ENCODE results near the gene POLR3GL. TPM values are rescaled to one million over a fixed set of nuclear protein-coding genes. Genes with fewer than 3 reads are reported as not detected.
A peak's percentile ranks its signal among the peaks of the same experiment; 100 is the strongest.

Gene POLR3GL
- total and polyA plus RNA-seq, 10 of the 15 experiments (the other 5 are each of a cell fraction or from before 2014, with no cell fraction given), result 12.8 to 47.0 (median 26.6) TPM

DNA sequence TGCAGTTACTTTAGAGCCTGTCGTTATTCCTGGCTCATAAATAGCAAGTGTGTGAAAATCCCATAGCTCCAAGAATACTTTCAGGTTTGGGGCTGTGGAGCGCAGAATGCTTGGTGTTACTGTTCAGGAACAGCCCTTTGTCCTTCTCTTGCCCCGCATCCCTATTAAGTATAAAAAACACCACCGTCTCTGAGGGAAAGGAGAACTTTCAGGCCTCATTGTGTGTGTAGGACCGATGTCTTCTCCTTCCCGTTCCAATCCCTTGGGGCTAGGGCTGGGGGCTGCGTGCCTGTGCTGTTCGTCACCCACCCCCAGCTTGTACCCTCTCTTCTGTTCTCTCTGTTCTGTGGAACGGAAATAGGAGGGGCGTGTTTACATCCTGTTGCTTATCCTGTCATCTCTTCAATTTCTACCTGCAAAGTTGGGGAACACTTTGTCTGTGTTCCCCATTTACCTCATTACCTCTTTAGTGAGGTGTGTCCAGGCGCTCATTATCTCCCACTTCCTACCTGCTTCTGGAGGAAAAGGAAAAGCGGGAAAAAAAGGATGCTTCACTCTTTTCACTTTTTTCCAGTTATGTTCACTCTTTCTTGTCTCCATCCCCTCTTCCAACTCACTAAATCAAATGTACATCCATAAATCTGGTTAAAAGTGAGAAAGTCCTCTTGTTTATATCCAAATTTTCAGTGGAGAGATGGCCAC, 32.7 kb downstream of the POLR3GL start (continued):
- 0 out of 2 replicates have a peak, but pooled peaks have one; percentile 56 for TF ChIP-seq POLR2A (IDR thresholded peaks at IDR 0.05; ENCODE audit: low read depth, low read length)
- TF ChIP-seq IRF4 (IDR thresholded peaks at IDR 0.05; ENCODE audit: low read depth, low read length), result no peak
- no peak for TF ChIP-seq SMAD1 (IDR thresholded peaks at IDR 0.05; ENCODE audit: low read depth, partially characterized antibody)
- TF ChIP-seq IKZF2 (IDR thresholded peaks at IDR 0.05), result peak; percentile 4 to 67; a peak in 3 of 4 replicates
- TF ChIP-seq, protein P1, sequence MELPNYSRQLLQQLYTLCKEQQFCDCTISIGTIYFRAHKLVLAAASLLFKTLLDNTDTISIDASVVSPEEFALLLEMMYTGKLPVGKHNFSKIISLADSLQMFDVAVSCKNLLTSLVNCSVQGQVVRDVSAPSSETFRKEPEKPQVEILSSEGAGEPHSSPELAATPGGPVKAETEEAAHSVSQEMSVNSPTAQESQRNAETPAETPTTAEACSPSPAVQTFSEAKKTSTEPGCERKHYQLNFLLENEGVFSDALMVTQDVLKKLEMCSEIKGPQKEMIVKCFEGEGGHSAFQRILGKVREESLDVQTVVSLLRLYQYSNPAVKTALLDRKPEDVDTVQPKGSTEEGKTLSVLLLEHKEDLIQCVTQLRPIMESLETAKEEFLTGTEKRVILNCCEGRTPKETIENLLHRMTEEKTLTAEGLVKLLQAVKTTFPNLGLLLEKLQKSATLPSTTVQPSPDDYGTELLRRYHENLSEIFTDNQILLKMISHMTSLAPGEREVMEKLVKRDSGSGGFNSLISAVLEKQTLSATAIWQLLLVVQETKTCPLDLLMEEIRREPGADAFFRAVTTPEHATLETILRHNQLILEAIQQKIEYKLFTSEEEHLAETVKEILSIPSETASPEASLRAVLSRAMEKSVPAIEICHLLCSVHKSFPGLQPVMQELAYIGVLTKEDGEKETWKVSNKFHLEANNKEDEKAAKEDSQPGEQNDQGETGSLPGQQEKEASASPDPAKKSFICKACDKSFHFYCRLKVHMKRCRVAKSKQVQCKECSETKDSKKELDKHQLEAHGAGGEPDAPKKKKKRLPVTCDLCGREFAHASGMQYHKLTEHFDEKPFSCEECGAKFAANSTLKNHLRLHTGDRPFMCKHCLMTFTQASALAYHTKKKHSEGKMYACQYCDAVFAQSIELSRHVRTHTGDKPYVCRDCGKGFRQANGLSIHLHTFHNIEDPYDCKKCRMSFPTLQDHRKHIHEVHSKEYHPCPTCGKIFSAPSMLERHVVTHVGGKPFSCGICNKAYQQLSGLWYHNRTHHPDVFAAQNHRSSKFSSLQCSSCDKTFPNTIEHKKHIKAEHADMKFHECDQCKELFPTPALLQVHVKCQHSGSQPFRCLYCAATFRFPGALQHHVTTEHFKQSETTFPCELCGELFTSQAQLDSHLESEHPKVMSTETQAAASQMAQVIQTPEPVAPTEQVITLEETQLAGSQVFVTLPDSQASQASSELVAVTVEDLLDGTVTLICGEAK (IDR thresholded peaks at IDR 0.05; ENCODE audit: borderline replicate concordance), result no peak
- TF ChIP-seq NFIC (IDR thresholded peaks at IDR 0.05; ENCODE audit: low read depth, low read length), result peak; percentile 50; the same call in 1 of the 2 replicates
- peak; percentile 81 for TF ChIP-seq SMAD5 (IDR thresholded peaks at IDR 0.05; ENCODE audit: low read depth)
- TF ChIP-seq EZH2 (IDR thresholded peaks at IDR 0.05; ENCODE audit: borderline replicate concordance, control insufficient read depth, low read depth, low read length), result no peak
- no peak for TF ChIP-seq TBL1XR1 (IDR thresholded peaks at IDR 0.05; ENCODE audit: low read depth, low read length)
- peak; percentile 83 for TF ChIP-seq TAF1 (IDR thresholded peaks at IDR 0.05; ENCODE audit: borderline replicate concordance, low read depth, low read length)
- TF ChIP-seq, protein P2, sequence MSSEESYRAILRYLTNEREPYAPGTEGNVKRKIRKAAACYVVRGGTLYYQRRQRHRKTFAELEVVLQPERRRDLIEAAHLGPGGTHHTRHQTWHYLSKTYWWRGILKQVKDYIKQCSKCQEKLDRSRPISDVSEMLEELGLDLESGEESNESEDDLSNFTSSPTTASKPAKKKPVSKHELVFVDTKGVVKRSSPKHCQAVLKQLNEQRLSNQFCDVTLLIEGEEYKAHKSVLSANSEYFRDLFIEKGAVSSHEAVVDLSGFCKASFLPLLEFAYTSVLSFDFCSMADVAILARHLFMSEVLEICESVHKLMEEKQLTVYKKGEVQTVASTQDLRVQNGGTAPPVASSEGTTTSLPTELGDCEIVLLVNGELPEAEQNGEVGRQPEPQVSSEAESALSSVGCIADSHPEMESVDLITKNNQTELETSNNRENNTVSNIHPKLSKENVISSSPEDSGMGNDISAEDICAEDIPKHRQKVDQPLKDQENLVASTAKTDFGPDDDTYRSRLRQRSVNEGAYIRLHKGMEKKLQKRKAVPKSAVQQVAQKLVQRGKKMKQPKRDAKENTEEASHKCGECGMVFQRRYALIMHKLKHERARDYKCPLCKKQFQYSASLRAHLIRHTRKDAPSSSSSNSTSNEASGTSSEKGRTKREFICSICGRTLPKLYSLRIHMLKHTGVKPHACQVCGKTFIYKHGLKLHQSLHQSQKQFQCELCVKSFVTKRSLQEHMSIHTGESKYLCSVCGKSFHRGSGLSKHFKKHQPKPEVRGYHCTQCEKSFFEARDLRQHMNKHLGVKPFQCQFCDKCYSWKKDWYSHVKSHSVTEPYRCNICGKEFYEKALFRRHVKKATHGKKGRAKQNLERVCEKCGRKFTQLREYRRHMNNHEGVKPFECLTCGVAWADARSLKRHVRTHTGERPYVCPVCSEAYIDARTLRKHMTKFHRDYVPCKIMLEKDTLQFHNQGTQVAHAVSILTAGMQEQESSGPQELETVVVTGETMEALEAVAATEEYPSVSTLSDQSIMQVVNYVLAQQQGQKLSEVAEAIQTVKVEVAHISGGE (CRISPR knock-in tag; IDR thresholded peaks at IDR 0.05), result no peak
- no peak for TF ChIP-seq MYB (IDR thresholded peaks at IDR 0.05; ENCODE audit: borderline replicate concordance, low read depth, low read length)
- TF ChIP-seq, protein P3, sequence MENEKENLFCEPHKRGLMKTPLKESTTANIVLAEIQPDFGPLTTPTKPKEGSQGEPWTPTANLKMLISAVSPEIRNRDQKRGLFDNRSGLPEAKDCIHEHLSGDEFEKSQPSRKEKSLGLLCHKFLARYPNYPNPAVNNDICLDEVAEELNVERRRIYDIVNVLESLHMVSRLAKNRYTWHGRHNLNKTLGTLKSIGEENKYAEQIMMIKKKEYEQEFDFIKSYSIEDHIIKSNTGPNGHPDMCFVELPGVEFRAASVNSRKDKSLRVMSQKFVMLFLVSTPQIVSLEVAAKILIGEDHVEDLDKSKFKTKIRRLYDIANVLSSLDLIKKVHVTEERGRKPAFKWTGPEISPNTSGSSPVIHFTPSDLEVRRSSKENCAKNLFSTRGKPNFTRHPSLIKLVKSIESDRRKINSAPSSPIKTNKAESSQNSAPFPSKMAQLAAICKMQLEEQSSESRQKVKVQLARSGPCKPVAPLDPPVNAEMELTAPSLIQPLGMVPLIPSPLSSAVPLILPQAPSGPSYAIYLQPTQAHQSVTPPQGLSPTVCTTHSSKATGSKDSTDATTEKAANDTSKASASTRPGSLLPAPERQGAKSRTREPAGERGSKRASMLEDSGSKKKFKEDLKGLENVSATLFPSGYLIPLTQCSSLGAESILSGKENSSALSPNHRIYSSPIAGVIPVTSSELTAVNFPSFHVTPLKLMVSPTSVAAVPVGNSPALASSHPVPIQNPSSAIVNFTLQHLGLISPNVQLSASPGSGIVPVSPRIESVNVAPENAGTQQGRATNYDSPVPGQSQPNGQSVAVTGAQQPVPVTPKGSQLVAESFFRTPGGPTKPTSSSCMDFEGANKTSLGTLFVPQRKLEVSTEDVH (IDR thresholded peaks at IDR 0.05; ENCODE audit: low read depth, partially characterized antibody), result no peak
- no peak for TF ChIP-seq JUNB (IDR thresholded peaks at IDR 0.05)
- TF ChIP-seq, protein P4, sequence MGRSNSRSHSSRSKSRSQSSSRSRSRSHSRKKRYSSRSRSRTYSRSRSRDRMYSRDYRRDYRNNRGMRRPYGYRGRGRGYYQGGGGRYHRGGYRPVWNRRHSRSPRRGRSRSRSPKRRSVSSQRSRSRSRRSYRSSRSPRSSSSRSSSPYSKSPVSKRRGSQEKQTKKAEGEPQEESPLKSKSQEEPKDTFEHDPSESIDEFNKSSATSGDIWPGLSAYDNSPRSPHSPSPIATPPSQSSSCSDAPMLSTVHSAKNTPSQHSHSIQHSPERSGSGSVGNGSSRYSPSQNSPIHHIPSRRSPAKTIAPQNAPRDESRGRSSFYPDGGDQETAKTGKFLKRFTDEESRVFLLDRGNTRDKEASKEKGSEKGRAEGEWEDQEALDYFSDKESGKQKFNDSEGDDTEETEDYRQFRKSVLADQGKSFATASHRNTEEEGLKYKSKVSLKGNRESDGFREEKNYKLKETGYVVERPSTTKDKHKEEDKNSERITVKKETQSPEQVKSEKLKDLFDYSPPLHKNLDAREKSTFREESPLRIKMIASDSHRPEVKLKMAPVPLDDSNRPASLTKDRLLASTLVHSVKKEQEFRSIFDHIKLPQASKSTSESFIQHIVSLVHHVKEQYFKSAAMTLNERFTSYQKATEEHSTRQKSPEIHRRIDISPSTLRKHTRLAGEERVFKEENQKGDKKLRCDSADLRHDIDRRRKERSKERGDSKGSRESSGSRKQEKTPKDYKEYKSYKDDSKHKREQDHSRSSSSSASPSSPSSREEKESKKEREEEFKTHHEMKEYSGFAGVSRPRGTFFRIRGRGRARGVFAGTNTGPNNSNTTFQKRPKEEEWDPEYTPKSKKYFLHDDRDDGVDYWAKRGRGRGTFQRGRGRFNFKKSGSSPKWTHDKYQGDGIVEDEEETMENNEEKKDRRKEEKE (IDR thresholded peaks at IDR 0.05), result no peak
- no peak for TF ChIP-seq STAT3 (IDR thresholded peaks at IDR 0.05; ENCODE audit: low read depth, low read length)
- no peak for TF ChIP-seq PML (IDR thresholded peaks at IDR 0.05; ENCODE audit: low read length)

Data from GM12878 (cell line).